Fibroblast of the conjunctiva (primary cell): ENCODE results near the gene KCNJ12.
"Not testable (repeated sequence)": the region's sequence is repeated elsewhere in the genome, so short reads cannot be mapped to it uniquely, and the experiment has no call there.

Experiments
- DNase-seq: peaks from one replicate; pipeline ENCODE4 v3.0.0-alpha.2; 2010; ENCODE audit warnings: low read depth

KCNJ12 gene

DNA sequence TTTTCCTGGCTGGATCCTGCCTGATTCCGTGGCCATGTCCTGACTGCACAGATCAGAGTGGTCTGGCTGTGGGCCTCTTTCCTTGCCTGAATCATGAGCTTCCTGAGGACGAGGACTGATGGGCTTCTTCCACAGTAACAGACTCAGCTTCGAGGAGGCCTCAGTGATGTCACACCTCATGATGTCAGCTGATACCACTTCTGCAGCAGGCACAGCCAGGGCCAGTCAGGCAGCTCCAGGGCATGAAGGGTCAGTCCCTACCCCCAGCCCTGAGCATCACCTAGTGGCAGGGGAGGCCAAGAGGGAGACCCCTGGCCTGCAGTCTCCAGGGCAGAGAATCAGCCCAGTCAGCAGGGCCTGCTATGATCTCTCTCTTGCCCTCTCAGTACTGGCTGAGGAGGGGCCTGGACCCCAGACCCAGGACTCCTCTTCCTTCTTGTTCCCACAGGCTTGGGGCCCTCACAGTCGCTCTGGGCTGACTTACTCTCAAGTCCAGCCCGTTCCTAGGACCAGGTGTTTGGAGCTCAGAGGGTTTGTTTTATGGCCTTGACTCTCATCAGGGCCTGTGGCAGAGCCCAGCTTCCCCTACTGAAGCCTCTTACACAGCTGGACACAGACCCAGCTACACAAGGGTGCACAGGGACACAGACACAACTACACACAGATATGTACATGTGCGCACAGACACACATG, 26.7 kb upstream of the KCNJ12 start:
- DNase-seq: not testable (repeated sequence)

DNA sequence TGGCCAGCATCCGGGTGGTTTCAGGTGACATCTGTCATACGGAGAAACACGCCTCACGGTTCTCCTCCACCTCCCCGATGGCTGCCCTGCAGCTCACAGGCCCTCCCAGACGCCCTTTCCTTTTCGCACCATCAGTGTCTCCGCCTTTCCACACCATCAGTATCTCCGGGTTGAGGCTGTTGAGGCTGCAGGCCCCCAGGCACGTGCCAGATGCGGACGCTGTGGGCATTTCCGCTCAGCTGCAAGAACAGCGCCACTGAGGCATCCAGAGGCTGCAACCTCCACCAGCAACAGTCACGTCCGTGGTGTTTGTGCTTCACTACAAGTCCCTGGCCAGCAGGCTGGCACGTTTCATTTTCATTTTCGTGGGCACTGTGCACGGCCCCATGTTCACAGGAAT, 25.7 kb upstream of the KCNJ12 start:
- not testable (repeated sequence) for DNase-seq

DNA sequence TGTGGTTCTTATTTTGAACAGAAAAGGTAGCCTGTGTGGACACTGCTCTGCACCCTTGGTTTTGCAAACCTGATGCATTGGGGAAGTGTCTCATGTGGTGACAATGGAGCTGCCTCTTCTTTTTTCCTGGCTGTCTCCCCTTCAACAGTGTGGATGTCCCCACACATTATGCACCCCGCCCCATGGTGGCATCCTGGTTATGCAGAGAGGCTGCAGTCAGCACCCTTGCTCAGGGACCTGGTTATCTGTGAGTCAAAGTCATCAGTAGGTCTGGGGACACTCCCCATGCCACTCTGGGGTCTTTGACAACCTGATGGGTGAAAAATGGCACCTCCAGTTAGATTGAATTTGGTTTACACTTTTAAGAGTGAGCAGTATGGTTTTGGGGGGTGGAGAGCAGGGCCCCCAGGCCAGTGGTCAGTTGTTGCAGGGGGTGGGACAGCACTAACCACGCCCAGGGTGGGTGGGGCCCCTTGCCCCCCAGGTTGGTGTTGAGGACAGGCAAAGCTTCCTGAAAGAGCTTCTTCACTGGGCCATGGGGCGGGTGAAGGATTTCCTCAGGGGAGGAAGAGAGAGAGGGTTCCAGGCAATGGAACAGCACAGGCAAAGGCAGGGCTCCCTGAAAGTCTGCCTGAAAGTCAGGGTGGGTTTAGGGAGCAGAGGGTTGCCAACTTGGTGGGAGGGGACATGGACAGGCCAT, 24.6 kb upstream of the KCNJ12 start:
- no peak for DNase-seq

DNA sequence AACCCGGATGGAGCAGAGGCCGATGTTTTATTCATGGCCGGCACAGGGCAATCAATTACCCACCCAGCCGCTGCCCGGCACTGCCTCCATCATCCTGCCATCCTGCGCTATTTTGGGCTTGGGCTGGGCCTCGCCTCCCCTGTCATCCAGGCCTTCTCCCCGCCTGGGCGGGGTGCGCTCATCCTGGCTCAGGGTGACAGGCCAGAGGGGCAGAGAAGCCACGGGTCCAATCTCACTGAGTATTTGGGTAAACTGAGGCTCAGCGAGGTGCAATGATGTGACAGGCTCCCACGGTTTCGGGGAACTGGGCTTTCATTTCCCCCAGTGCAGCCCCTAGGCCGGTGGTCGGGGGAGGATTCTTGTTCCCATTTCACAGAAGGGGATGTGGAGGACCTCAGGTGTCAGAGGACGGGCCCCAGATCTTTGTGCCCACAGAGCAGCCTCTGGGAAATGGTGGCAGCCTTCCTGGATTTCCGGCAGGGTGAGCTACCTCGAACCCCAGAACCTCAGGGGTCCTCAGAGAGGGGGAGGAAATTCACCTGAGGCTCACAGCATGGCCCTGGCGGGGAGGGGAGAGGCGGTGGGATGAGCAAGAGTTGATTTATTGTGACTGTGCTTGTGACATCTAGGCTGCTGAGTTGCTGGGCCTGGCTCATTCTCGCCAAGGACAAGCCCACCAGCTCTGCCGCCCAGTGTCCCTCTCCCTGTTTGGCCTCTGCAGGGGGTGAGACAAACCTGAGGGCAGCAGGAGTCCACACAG, 23.8 kb upstream of the KCNJ12 start:
- DNase-seq: no peak

DNA sequence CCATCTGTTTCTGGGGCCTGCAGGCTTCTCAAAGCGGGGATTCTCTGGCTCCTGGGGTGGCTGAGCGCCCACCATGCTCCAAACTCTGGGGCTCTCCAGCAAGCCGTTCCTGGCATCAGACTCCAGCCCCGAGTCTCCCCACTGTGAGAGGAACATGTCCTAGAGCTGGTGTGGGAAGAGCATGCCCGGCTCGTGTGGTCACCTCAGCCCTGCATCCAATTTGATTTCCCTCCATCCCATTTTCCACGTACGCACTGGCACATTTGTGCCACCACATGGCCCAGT, 23.2 kb upstream of the KCNJ12 start:
- DNase-seq: no peak

DNA sequence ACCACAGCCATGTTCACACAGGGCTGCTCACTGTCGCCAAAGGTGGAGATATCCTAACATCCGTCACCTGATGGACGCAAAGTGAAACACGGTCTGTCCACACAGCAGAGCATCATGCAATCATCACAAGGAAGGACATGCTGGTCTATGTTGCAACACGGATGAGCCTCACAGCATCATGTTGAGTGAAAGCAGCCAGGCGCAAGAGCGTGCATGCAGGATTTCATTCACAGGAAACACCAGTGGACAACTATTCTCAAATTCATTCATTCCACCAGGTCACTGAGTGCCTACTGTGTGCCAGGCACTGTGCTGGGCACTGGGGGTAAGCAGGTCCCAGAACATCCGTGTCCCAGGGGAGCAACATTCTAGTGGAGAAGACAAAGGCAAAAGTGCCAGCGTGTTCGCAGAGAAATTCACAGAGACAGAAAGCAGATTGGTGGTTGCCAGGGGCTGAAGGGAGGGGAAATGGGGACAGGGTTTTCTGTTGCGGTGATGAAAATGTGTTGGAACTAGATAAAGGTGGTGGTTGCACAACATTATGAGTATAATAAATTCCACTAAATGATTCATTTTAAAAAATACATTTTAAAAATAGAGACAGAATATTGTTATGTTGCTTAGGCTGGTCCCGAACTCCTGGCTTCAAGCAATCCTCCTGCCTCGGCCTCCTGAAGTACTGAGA, 22.7 kb upstream of the KCNJ12 start:
- DNase-seq: no peak

DNA sequence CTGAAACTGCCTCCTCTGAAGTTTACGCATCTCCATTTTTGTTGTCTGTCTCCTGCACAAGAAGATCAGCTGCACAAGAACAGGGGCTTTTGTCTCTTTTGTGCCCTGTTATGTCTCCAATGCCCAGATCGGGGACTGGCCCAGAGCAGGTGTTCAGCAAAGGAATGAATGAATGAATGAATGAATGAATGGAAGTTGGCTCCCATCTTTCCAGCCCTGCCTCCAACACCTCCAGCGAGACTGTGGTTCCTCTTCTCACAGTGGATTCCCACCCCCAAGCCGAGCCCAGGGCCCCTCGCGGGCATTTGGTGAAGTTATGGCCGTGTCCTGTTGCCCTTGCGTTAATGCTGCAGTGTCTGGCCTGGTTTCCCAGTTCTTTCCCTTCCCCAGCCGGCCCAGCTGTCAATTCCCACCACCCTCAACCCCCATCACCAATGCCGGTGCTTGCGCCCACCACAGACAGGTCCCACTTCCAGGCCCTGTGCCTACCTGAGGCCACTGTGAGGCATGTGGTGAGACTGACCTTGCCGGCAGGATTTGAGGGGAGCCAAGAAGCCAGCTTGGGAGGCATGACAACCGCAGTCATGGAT, 21.3 kb upstream of the KCNJ12 start:
- DNase-seq: no peak

DNA sequence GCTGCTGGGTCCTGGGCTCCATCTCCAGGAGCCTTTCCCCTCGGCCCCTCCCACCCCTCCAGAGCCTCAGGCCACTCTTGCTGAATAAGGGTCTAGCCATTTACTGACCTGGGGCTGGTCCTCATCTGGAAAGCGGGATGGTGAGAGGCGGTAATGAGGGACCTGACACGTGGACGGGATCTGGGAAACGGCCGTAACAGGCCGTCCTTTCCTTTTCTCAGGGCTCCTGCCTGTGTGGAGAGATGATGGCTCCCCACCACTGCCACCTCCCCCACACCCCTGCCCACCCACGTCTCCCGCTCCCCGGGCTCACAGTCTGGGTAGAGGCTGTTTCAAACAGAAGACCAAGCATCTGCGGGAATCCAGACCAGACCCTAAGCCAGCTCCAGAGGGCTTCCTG, 20.6 kb upstream of the KCNJ12 start:
- DNase-seq: no peak

DNA sequence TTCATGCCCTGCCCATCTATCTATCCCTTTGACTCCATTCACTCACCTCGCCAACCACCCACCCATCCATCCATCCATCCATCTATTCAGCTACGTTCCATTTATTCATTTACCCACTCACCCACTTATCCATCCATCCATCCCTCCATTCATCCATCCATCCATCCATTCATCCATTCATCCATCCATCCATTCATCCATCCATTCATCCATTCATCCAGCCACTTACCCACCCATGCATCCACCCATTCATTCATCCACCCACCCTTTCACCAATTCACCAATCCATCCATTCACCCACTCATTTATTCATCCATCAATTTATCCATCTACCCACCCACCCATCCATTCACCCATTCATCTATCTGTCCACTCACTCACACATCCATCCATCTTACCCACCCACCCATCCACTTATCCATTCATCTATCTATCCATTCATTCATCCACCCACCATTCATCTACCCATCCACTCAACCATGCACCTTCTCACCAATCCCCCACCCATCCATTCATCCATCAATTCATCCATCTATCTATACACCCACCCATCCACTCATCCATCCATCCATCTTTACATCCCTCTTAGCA, 19.5 kb upstream of the KCNJ12 start:
- DNase-seq: no peak

DNA sequence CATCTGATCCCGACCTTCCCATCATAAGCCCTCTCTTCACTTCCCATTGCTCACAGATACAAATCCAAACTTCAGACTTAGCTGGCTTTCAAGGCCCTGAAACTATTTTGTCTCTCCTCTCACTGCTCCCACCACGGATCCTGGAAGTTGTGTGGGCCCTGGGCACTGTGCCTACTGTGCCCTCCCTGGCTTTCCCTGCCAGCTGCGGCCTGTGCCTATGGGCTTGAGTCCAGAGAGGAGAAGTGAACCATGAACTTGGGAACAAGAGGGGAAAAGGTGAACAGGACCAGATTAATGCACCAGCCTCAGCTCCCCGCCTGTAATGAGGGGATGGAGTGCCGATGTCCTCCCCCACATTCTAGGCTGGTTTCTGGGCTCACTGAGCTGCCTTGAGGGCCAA, 18.9 kb upstream of the KCNJ12 start:
- no peak for DNase-seq

DNA sequence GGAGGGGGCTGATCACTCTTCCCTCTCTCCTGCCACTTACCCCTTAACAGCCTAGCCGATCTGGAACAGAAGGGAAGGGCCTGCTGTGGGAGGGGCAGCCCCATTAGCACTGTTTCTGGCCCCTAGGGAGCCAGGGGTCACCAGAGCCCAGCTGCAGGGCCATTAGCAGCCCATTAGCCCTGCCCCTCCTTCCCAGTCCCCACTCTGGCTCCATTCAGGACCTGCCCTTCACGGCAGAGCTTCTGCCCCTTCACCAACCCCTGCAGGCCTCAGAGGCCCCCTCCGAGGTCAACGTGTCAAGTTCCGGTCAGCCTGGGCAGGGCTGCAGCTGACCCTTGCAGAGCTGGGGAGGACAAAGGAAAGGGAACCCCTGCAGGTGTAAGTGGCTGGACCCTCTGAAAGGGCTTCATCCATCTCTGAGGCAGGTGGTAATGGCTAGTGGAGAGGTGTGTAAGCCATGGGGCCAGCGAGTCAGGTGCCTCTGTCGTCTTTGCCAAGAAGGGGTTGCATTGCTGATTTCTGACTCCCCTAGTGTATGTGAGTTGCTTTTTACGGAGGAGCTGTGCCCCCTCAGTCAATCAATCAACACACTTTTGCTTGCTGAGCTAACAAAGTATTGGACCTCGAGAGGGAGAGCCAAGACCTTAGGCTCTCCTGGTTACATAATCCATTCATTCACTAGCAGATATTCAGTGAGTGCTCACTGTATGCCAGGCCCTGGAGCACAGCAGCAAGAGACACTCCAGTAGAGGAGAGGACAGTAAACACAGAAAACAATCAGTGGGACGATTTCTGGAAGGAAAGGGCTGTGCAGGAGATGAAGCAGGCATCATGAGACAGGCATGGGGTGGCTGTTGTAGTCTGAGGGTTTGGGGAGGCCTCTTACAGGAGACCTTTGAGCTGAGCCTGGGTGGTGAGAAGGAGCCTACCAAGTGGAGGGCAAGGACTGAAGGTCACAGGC, 18.2 kb upstream of the KCNJ12 start:
- no peak for DNase-seq

DNA sequence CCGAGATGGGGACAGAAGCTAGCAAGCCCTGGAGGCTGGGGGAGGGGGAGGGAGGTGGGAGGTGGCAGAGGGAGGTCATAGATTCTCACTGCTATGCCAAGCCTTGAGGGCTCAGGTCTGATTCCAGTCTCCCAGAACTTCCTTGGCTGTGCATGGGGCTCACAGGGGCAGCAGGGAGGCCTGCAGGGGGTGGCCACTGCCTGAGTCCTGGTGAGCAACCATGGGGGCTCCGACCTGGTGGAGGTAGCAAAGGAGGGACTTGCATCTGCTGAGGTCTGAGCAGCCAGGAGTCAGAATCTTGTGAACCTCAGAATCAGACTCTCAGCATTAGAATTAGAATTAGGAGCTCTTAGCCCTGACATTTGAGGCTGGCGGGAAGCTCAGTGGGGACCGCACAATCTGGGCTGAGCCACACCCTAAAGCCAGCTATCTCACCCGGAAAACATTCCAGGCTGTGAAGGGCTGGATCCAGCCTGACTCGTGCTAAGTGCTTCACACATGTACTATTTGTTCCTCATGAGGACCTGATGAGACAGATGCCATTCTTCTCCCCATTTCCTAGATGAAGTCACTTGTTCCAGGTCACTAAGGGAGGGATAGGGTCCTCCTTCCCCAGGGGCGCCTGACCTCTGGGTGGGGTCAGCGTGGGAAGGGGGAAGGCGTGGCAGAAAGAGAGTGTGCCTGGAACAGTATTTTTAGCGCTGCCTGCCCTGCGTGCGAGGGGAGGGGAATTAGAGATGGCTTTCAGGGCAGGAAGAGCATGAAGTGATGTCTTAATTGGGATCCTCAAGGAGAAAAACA, 17.3 kb upstream of the KCNJ12 start:
- no peak for DNase-seq

DNA sequence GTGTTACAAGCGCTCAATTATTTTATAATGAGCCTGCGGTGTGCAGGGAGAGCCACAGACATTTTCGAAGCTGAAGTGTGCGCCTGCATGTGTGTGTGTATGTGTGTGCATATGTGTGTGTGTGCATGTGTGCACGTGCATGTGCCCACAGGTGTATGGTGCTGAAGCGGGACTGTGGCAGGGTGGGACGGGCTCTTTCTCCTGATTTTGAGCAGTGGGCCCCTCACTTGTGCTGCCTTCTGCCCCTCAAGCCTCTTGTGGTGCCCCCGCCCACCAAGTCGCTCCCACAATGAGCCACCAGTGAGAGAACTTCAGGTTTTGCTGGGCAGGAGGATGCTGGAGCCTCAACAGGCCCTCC, 16.7 kb upstream of the KCNJ12 start:
- no peak for DNase-seq

DNA sequence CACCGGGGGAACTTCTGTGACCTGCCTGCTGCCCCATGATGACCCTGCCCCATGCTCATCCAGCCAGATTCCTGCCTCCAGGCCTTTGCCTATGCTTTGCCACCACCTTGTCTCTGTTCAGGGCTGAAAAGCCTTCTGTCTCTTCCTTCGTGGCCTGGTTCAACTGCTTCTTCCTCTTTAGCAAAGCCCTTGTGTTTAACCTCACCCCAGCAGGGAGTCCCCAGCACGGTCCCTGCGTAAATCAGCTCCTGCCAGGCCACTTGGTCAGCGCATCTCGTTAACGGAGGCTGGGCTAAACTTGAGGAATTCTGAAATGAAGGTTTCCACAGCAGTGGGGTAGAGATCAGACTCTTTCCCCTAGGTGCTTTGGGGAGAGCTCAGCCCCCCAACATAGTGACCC, 16.1 kb upstream of the KCNJ12 start:
- no peak for DNase-seq

DNA sequence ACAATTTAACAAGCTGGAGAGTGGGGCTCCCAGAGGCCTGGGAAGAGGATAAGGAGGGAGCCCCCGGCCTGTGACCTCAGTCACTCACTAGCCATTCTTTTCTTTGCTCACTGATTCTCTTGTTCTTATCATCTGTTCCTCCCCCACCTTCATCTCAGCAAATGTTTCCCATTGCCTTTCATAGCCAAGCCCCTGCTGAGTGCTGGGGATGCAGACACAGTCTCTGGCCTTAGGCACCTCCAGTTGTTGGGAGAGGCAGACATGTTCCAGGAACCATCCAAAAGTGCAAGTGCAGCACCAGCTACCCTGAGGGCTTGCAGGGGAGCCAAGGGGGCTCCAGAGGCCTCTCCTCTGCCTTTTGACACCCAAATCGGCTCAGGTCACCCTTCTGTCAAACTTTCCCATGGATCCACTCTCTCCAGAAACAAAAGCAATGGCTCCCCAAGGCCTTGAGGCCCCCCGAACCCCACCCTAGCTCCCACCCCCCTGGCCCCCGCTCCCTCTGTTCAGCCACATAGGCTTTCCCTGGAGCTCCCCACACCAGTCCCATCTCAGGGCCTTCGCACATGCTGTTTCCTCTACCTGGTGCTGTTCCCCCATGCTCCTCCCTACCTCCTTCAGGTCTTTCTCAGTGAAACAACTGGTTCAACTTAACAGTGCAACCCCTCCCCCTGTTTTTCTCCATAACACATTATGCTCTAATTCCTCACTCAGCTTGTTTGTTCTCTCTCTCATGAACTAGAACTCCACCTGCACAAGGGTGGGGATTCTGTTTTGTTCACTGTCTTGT, 14.9 kb upstream of the KCNJ12 start:
- no peak for DNase-seq

DNA sequence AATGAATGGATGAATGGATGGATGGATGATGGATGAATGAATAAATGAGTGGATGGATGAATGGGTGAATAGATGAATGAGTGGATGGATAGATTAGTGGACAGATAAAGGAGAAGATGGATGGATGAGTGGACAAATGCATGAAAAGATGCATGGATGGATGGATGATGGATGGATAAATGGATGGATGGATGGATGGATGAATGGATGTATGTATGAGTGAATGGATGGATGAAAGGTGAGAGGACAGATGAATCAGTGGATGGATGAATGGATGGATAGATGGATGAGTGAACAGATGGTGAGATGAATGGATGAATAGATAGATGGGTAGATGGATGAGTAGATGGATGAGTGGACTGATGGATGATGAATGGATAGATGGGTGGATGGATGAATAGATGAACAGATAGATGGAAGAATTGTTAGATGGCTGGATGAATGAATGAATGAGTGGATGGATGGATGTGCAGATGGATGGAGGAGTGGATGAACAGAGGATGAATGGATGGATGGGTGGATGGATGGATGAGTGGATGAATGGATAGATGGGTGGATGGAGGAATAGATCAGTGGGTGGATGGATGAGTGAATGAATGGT, 13.7 kb upstream of the KCNJ12 start:
- no peak for DNase-seq

DNA sequence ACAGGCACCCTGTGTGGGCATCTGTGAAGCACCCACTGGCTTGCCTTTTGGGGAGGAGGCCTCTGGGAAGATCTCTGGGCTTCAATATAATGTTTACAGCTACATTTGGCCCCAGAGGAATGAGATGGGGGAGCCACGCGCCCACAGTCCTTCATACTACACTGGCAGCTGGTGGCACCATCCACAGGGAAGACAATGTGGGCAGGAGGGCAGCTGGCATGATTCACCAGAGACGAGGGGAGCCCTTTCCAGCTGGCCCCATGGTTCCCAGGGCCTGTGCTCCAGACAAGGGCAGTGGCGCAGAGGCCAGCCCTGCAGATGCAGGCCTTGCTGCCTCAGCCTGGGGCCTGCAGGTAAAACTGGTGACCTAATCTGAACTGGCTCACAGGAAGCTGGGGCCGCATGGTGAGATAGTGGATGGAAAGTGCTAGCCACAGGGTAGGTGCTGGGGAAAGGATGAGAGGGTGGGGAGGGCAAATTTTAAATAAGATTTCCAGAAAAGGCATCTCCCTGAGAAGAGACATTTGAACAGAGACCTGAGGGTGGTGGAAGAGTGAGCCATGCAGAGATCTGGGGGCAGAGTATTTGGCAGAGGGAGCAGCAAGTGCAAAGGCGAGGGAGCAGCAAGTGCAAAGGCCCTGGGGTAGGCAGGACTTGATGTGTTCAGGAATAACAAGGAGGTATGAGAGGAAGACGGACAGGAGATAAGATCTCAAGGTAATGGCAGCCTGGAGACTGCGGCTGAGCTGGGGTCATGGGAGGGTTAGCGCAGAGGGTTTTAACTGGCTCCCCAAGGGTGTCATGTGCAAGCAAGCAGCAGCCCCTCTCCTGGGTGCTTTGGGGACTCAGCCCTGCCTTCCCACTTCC, 12.1 kb upstream of the KCNJ12 start:
- DNase-seq: no peak

DNA sequence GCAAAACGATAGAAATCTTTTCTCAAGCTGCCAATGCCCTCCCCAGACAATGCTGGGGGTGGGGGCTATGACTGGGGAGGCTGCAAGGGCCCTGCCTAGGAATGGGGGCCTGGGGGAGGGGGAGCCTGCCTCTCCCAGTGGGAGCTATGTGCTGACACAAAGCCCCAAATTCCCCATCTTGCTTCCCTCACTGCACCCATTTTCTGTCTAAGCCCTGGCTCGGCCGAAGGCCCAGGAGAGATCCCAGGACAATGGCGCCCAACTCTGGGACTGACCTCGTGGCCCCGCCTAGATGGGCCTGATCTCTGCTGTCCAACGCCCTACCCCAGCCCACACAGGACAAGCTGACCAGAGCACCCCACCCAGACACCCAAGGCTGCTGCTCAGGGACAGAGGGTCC, 11.1 kb upstream of the KCNJ12 start:
- no peak for DNase-seq
